ENCODE measurements around the gene GAL3ST3.

GAL3ST3 gene

GRCh38 chr11:66068923-66069714, 20.2 kb upstream of the GAL3ST3 start:
- peak; percentile 41 for DNase-seq

GRCh38 chr11:66068154-66068821, 19.3 kb upstream of the GAL3ST3 start:
- peak; percentile 1 for DNase-seq

GRCh38 chr11:66067640-66068039, 18.7 kb upstream of the GAL3ST3 start:
- DNase-seq = no peak

- DNase-seq = no peak
These were observed 17.8 kb upstream of the GAL3ST3 start for GRCh38 chr11:66066751-66067150.

- DNase-seq = no peak
These were observed 15.6 kb upstream of the GAL3ST3 start for GRCh38 chr11:66064571-66064970.

GRCh38 chr11:66063900-66064299, 14.9 kb upstream of the GAL3ST3 start:
- DNase-seq = no peak

GRCh38 chr11:66062408-66062807, 13.4 kb upstream of the GAL3ST3 start:
- no peak for DNase-seq

- DNase-seq = no peak
These were observed 12.3 kb upstream of the GAL3ST3 start for GRCh38 chr11:66061268-66061667.

- no peak for DNase-seq
These were observed 11.2 kb upstream of the GAL3ST3 start for GRCh38 chr11:66059966-66060680.

- no peak for DNase-seq
These were observed 7.5 kb upstream of the GAL3ST3 start for GRCh38 chr11:66056501-66056900.

GRCh38 chr11:66055021-66055420, 6.1 kb upstream of the GAL3ST3 start:
- DNase-seq = no peak

- DNase-seq = no peak
These were observed 3.7 kb upstream of the GAL3ST3 start for GRCh38 chr11:66052664-66052982.

- DNase-seq = peak; percentile 92
These were observed 3.1 kb upstream of the GAL3ST3 start, which contains the start of gene SF3B2 for GRCh38 chr11:66051766-66052663. TSS of gene SF3B2 (plus strand) at chr11:66052364. CDS start at chr11:66052385, 21 bp downstream.

- DNase-seq = no peak
These were observed 2.4 kb upstream of the GAL3ST3 start for GRCh38 chr11:66051371-66051765.

GRCh38 chr11:66050581-66051231, 1.7 kb upstream of the GAL3ST3 start:
- DNase-seq = no peak

GRCh38 chr11:66047541-66048365, 1.2 kb downstream of the GAL3ST3 start:
- no peak for DNase-seq

GRCh38 chr11:66046901-66047300, 2.1 kb downstream of the GAL3ST3 start:
- DNase-seq = no peak

- peak; percentile 24 for DNase-seq
These were observed 3.8 kb downstream of the GAL3ST3 start for GRCh38 chr11:66045177-66045639.

GRCh38 chr11:66044757-66045156, 4.2 kb downstream of the GAL3ST3 start:
- no peak for DNase-seq

- DNase-seq = no peak
These were observed 5.7 kb downstream of the GAL3ST3 start for GRCh38 chr11:66042996-66043906.

Data from GF-D8 (cell line).